ENCODE measurements around the gene ARPC3.
"Not testable (repeated sequence)": the region's sequence is repeated elsewhere in the genome, so short reads cannot be mapped to it uniquely, and the experiment has no call there.

ARPC3 gene

GRCh38 chr12:110449799-110450497 is at the start of gene ARPC3:
ARPC3 (minus strand) TSS chr12:110450337; CDS start chr12:110450260, 77 bp downstream.
- peak; percentile 95 for DNase-seq

- peak; percentile 55 for DNase-seq
Measured at GRCh38 chr12:110498984-110499706, 49.0 kb upstream of the ARPC3 start.

GRCh38 chr12:110475426-110475825 is 25.3 kb upstream of the ARPC3 start:
- DNase-seq = no peak

- peak; percentile 99 for DNase-seq
Measured at GRCh38 chr12:110468214-110469048, 18.3 kb upstream of the ARPC3 start, which contains the start of the genes FAM216A and GPN3. FAM216A (plus strand) TSS chr12:110468845; CDS start chr12:110468876, 31 bp downstream. GPN3 (minus strand) TSS chr12:110468257; CDS start chr12:110468203, 54 bp downstream.

- no peak for DNase-seq
Measured at GRCh38 chr12:110467847-110468213, 17.7 kb upstream of the ARPC3 start.

GRCh38 chr12:110466791-110467190 is 16.7 kb upstream of the ARPC3 start:
- DNase-seq = no peak

- DNase-seq = not testable (repeated sequence)
Measured at GRCh38 chr12:110465765-110466164, 15.6 kb upstream of the ARPC3 start.

GRCh38 chr12:110465024-110465423 is 14.9 kb upstream of the ARPC3 start:
- no peak for DNase-seq

- not testable (repeated sequence) for DNase-seq
Measured at GRCh38 chr12:110461189-110461588, 11.1 kb upstream of the ARPC3 start.

GRCh38 chr12:110458756-110459155 is 8.6 kb upstream of the ARPC3 start:
- no peak for DNase-seq

GRCh38 chr12:110453569-110454296 is 3.6 kb upstream of the ARPC3 start:
- no peak for DNase-seq

GRCh38 chr12:110451263-110451662 is 1.1 kb upstream of the ARPC3 start:
- no peak for DNase-seq

GRCh38 chr12:110444455-110444854 is 5.7 kb downstream of the ARPC3 start:
- no peak for DNase-seq

- DNase-seq = peak; percentile 32
Measured at GRCh38 chr12:110436231-110436630, 13.9 kb downstream of the ARPC3 start.

- DNase-seq = no peak
Measured at GRCh38 chr12:110431957-110432587, 18.1 kb downstream of the ARPC3 start.

GRCh38 chr12:110429676-110430075 is 20.5 kb downstream of the ARPC3 start:
- not testable (repeated sequence) for DNase-seq

GRCh38 chr12:110426406-110426805 is 23.7 kb downstream of the ARPC3 start:
- no peak for DNase-seq

GRCh38 chr12:110424237-110424636 is 25.9 kb downstream of the ARPC3 start:
- no peak for DNase-seq

- DNase-seq = no peak
Measured at GRCh38 chr12:110421701-110422100, 28.4 kb downstream of the ARPC3 start.

GRCh38 chr12:110421159-110421661 is 28.9 kb downstream of the ARPC3 start:
- no peak for DNase-seq

GRCh38 chr12:110420644-110421043 is 29.5 kb downstream of the ARPC3 start:
- DNase-seq = not testable (repeated sequence)

- DNase-seq = not testable (repeated sequence)
Measured at GRCh38 chr12:110417113-110417512, 33.0 kb downstream of the ARPC3 start.
